ENCODE results near the gene ITCH.

DNA sequence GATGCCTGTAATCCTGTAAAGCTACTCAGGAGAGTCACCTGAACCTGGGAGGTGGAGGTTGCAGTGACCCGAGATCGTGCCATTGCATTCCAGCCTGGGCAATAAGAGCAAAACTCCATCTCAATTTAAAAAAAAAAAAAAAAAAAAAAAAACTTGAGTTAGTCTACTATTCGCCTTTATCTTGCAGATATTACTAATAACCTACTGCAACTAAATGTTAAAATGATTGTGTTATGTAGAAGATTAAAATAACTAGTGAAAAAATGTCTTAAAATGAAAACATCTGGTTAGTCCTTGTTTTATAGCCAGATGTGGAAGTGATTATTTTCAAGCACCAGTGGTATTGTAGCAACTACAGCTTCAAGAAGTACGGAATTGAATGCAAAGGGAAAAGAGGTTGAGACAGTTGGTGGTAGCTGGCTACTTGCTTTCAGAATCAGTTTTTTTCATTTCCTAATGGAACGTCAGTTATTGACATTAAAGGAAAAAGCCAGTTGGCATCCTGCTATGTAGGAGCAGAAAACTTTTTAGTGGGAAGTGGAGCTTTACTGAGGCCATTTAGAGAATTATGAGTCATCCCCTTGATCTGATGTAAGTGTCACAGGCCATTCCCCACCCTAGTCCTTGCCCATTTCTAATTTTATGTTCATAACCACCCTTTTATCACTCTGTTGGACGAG, 109.3 kb downstream of the ITCH start:
- TF ChIP-seq, protein P1, sequence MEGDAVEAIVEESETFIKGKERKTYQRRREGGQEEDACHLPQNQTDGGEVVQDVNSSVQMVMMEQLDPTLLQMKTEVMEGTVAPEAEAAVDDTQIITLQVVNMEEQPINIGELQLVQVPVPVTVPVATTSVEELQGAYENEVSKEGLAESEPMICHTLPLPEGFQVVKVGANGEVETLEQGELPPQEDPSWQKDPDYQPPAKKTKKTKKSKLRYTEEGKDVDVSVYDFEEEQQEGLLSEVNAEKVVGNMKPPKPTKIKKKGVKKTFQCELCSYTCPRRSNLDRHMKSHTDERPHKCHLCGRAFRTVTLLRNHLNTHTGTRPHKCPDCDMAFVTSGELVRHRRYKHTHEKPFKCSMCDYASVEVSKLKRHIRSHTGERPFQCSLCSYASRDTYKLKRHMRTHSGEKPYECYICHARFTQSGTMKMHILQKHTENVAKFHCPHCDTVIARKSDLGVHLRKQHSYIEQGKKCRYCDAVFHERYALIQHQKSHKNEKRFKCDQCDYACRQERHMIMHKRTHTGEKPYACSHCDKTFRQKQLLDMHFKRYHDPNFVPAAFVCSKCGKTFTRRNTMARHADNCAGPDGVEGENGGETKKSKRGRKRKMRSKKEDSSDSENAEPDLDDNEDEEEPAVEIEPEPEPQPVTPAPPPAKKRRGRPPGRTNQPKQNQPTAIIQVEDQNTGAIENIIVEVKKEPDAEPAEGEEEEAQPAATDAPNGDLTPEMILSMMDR (IDR thresholded peaks at IDR 0.05): no peak
- no peak for TF ChIP-seq POLR2AphosphoS5 (IDR thresholded peaks at IDR 0.05; ENCODE audit: low read depth, low read length)
- TF ChIP-seq, protein P2, sequence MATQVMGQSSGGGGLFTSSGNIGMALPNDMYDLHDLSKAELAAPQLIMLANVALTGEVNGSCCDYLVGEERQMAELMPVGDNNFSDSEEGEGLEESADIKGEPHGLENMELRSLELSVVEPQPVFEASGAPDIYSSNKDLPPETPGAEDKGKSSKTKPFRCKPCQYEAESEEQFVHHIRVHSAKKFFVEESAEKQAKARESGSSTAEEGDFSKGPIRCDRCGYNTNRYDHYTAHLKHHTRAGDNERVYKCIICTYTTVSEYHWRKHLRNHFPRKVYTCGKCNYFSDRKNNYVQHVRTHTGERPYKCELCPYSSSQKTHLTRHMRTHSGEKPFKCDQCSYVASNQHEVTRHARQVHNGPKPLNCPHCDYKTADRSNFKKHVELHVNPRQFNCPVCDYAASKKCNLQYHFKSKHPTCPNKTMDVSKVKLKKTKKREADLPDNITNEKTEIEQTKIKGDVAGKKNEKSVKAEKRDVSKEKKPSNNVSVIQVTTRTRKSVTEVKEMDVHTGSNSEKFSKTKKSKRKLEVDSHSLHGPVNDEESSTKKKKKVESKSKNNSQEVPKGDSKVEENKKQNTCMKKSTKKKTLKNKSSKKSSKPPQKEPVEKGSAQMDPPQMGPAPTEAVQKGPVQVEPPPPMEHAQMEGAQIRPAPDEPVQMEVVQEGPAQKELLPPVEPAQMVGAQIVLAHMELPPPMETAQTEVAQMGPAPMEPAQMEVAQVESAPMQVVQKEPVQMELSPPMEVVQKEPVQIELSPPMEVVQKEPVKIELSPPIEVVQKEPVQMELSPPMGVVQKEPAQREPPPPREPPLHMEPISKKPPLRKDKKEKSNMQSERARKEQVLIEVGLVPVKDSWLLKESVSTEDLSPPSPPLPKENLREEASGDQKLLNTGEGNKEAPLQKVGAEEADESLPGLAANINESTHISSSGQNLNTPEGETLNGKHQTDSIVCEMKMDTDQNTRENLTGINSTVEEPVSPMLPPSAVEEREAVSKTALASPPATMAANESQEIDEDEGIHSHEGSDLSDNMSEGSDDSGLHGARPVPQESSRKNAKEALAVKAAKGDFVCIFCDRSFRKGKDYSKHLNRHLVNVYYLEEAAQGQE (IDR thresholded peaks at IDR 0.05; ENCODE audit: insufficient read depth in 1 of 2, low read depth in 2 of 2, low read length in 1 of 2): no peak
- no peak for TF ChIP-seq TCF7L2 (IDR thresholded peaks at IDR 0.05; ENCODE audit: low read depth, low read length)
- TF ChIP-seq SIN3A (IDR thresholded peaks at IDR 0.05; ENCODE audit: borderline replicate concordance, insufficient read depth, low read depth, low read length): no peak
